ENCODE results near the gene ORM1.
A peak's percentile ranks its signal among the peaks of the same experiment; 100 is the strongest.

The ORM1 gene

GRCh38 chr9:114343471-114344187, 20.7 kb downstream of the ORM1 start:
- peaks cover 70% of the 10 kb centered on the region for H3K36me3 ChIP-seq (ENCODE audit: insufficient read depth, low read length)
- peaks cover 23% of the 10 kb centered on the region for H3K4me1 ChIP-seq (ENCODE audit: insufficient read depth, low read length)
- H3K9ac ChIP-seq (ENCODE audit: low read length): no peak overlapping the region
- H3K27ac ChIP-seq (ENCODE audit: low read depth, low read length): peak overlapping the region; percentile 67
- no peaks in the 10 kb centered on the region for H3K27me3 ChIP-seq (ENCODE audit: control insufficient read depth in 1 of 2, insufficient read depth in 2 of 2, low read length in 2 of 2)
- H3K4me3 ChIP-seq (ENCODE audit: low read depth in 1 of 2, low read length in 2 of 2): no peak overlapping the region
- no peaks in the 10 kb centered on the region for H3K9me3 ChIP-seq (ENCODE audit: low read length)

GRCh38 chr9:114344188-114344566, 21.3 kb downstream of the ORM1 start:
- Histone ChIP-seq H3K27me3 (ENCODE audit: control insufficient read depth in 1 of 2, insufficient read depth in 2 of 2, low read length in 2 of 2) (no peaks in the 10 kb centered on the region), H3K9ac (ENCODE audit: low read length) (no peak overlapping the region), H3K27ac (ENCODE audit: low read depth, low read length) (peak overlapping the region; percentile 67), H3K36me3 (ENCODE audit: insufficient read depth, low read length) (peaks cover 68% of the 10 kb centered on the region), H3K4me1 (ENCODE audit: insufficient read depth, low read length) (peaks cover 26% of the 10 kb centered on the region), H3K9me3 (ENCODE audit: low read length) (no peaks in the 10 kb centered on the region), H3K4me3 (ENCODE audit: low read depth in 1 of 2, low read length in 2 of 2) (peak overlapping the region in 1 of 2 donors; percentile 1)

DNA sequence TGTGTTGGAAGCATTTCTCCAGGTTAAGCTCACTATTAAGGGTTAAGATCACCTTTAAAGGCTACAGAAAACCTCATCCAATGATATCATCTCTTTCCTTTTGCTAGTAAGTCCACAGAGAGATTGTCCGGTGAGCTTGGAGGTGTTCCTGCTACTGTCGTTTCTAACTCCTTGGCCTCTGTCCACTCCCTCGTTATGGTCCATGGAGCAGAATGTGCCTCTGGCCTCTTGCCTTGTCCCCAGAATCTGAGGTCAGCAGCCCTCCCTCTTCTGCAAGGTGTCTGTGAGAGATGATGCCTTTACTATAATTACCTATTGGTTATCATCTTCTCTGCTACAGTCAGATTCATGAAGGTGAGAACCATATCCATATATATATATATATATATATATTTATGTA, 21.8 kb downstream of the ORM1 start:
- H3K27me3 ChIP-seq (ENCODE audit: control insufficient read depth in 1 of 2, insufficient read depth in 2 of 2, low read length in 2 of 2): no peaks in the 10 kb centered on the region
- no peak overlapping the region for H3K9ac ChIP-seq (ENCODE audit: low read length)
- H3K9me3 ChIP-seq (ENCODE audit: low read length): no peaks in the 10 kb centered on the region
- H3K36me3 ChIP-seq (ENCODE audit: insufficient read depth, low read length): peaks cover 66% of the 10 kb centered on the region
- peaks cover 31% of the 10 kb centered on the region for H3K4me1 ChIP-seq (ENCODE audit: insufficient read depth, low read length)
- H3K4me3 ChIP-seq (ENCODE audit: low read depth in 1 of 2, low read length in 2 of 2): no peak overlapping the region
- H3K27ac ChIP-seq (ENCODE audit: low read depth, low read length): peak overlapping the region; percentile 67

- H3K27me3 ChIP-seq (ENCODE audit: control insufficient read depth in 1 of 2, insufficient read depth in 2 of 2, low read length in 2 of 2): no peaks in the 10 kb centered on the region
- H3K4me3 ChIP-seq (ENCODE audit: low read depth in 1 of 2, low read length in 2 of 2): no peak overlapping the region
- no peak overlapping the region for H3K9ac ChIP-seq (ENCODE audit: low read length)
- H3K4me1 ChIP-seq (ENCODE audit: insufficient read depth, low read length): peaks cover 33% of the 10 kb centered on the region
- H3K27ac ChIP-seq (ENCODE audit: low read depth, low read length): no peak overlapping the region
- no peaks in the 10 kb centered on the region for H3K9me3 ChIP-seq (ENCODE audit: low read length)
- peaks cover 66% of the 10 kb centered on the region for H3K36me3 ChIP-seq (ENCODE audit: insufficient read depth, low read length)
Observed at GRCh38 chr9:114345493-114346065, 22.7 kb downstream of the ORM1 start.

DNA sequence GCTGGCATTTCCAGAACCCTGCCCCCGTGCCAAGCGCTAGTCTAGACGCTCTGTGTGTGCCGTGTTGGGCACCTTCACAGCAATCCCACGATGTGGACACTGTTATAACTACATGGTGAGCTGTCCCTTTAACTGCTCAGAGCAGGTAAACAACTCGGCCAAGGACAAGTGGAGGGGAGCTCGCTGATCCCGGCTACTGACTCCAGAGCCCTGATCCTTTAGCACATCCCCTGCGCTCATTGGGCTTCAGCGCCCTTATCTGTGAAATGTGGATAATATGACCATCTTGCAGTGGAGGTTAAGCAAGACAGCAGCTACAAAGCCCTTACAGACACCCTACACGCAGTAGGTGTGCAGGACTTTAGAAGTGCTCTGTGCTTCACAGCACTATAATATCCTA, 23.2 kb downstream of the ORM1 start:
- peaks cover 33% of the 10 kb centered on the region for H3K4me1 ChIP-seq (ENCODE audit: insufficient read depth, low read length)
- H3K27ac ChIP-seq (ENCODE audit: low read depth, low read length): no peak overlapping the region
- no peak overlapping the region for H3K4me3 ChIP-seq (ENCODE audit: low read depth in 1 of 2, low read length in 2 of 2)
- peaks cover 66% of the 10 kb centered on the region for H3K36me3 ChIP-seq (ENCODE audit: insufficient read depth, low read length)
- no peaks in the 10 kb centered on the region for H3K9me3 ChIP-seq (ENCODE audit: low read length)
- H3K27me3 ChIP-seq (ENCODE audit: control insufficient read depth in 1 of 2, insufficient read depth in 2 of 2, low read length in 2 of 2): no peaks in the 10 kb centered on the region
- no peak overlapping the region for H3K9ac ChIP-seq (ENCODE audit: low read length)

- H3K4me3 ChIP-seq (ENCODE audit: low read depth in 1 of 2, low read length in 2 of 2): no peak overlapping the region
- H3K4me1 ChIP-seq (ENCODE audit: insufficient read depth, low read length): peaks cover 33% of the 10 kb centered on the region
- H3K27ac ChIP-seq (ENCODE audit: low read depth, low read length): peak overlapping the region; percentile 79
- H3K9me3 ChIP-seq (ENCODE audit: low read length): no peaks in the 10 kb centered on the region
- H3K27me3 ChIP-seq (ENCODE audit: control insufficient read depth in 1 of 2, insufficient read depth in 2 of 2, low read length in 2 of 2): no peaks in the 10 kb centered on the region
- peaks cover 55% of the 10 kb centered on the region for H3K36me3 ChIP-seq (ENCODE audit: insufficient read depth, low read length)
- H3K9ac ChIP-seq (ENCODE audit: low read length): no peak overlapping the region
Observed at GRCh38 chr9:114347675-114348074, 24.8 kb downstream of the ORM1 start.

GRCh38 chr9:114348261-114348905, 25.5 kb downstream of the ORM1 start:
- Histone ChIP-seq H3K27ac (ENCODE audit: low read depth, low read length) (peak overlapping the region; percentile 79), H3K4me1 (ENCODE audit: insufficient read depth, low read length) (peaks cover 28% of the 10 kb centered on the region), H3K27me3 (ENCODE audit: control insufficient read depth in 1 of 2, insufficient read depth in 2 of 2, low read length in 2 of 2) (no peaks in the 10 kb centered on the region), H3K9me3 (ENCODE audit: low read length) (no peaks in the 10 kb centered on the region), H3K4me3 (ENCODE audit: low read depth in 1 of 2, low read length in 2 of 2) (no peak overlapping the region), H3K9ac (ENCODE audit: low read length) (no peak overlapping the region), H3K36me3 (ENCODE audit: insufficient read depth, low read length) (peaks cover 48% of the 10 kb centered on the region)

GRCh38 chr9:114348906-114349482, 26.1 kb downstream of the ORM1 start:
- peak overlapping the region; percentile 4 for H3K9ac ChIP-seq (ENCODE audit: low read length)
- H3K27me3 ChIP-seq (ENCODE audit: control insufficient read depth in 1 of 2, insufficient read depth in 2 of 2, low read length in 2 of 2): no peaks in the 10 kb centered on the region
- no peaks in the 10 kb centered on the region for H3K9me3 ChIP-seq (ENCODE audit: low read length)
- H3K4me3 ChIP-seq (ENCODE audit: low read depth in 1 of 2, low read length in 2 of 2): no peak overlapping the region
- H3K4me1 ChIP-seq (ENCODE audit: insufficient read depth, low read length): peaks cover 25% of the 10 kb centered on the region
- H3K36me3 ChIP-seq (ENCODE audit: insufficient read depth, low read length): peaks cover 46% of the 10 kb centered on the region
- H3K27ac ChIP-seq (ENCODE audit: low read depth, low read length): peak overlapping the region; percentile 79

DNA sequence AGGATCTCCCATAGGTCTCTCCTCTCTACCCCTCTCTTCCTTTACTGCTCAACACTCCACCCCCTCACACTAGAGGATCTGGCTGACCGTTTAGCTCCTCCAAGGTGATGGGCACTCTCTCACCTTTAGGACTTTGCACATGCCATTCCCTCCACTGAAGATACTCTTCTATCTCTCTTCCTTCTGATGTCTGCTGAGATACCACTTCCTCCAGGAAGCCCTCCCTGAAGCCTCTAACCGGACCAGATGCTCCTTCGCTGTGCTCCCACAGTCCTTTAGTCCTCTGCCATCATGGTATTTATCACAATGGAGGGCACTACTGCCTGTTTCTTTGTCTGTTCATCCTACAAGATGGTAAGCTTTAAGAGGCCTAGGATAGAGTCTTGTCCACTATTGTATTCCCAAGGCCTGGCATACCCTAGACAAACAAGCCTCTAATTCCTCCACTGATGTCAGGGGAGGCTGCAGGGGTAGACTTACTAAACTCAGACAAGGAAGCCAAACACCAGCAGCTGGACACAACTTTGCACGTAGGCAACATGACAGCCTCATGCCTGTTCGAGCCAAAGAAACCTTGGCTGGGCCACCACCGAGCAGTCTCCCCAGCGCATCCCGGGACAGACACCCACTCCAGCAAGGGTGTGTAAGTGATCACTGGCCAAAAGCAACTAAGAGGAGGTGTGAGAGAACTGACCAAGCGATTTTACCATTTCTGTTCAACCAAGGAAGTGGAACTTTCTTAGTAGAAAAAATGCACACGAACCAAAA, 27.0 kb downstream of the ORM1 start:
- Histone ChIP-seq H3K4me1 (ENCODE audit: insufficient read depth, low read length) (peaks cover 18% of the 10 kb centered on the region), H3K27me3 (ENCODE audit: control insufficient read depth in 1 of 2, insufficient read depth in 2 of 2, low read length in 2 of 2) (no peaks in the 10 kb centered on the region), H3K36me3 (ENCODE audit: insufficient read depth, low read length) (peaks cover 39% of the 10 kb centered on the region), H3K4me3 (ENCODE audit: low read depth in 1 of 2, low read length in 2 of 2) (no peak overlapping the region), H3K9me3 (ENCODE audit: low read length) (no peaks in the 10 kb centered on the region), H3K27ac (ENCODE audit: low read depth, low read length) (peak overlapping the region; percentile 58), H3K9ac (ENCODE audit: low read length) (peak overlapping the region; percentile 4)

DNA sequence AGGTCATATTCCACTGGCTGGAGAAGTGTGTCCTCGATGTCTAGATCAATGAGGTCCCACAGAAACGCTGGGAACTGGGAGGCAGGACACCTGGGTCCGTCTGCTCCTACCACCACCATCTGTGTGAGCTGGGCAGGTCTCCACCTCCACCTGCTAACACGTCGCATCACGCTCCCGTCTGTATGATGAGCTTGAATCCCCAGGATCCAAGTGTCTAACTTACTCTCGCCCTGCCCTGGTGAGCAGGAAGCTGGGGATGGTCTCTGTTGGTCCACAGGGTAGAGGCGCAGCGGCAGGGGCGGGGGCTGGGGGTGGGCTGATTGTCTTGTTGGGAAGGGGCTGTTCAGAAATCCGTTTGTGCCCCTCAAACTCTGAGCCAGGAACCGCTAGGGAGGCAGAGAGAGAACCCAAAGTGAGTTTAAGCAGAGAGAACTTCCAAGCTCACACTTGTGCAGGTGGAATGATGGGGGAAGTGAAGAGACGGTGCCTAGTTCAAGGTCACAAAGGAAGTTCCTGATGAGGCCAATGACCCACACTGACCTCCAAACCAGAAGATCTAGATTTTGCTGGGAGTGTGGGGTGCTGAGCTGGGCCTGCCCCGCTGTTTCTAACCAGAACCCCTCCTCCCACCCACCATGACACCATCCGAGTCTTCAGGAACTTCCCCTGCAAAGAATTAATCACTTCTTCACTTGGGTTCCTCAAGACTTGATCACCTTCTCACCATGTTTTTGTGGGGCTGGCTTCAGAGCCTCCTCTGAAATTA, 27.9 kb downstream of the ORM1 start:
- no peaks in the 10 kb centered on the region for H3K27me3 ChIP-seq (ENCODE audit: control insufficient read depth in 1 of 2, insufficient read depth in 2 of 2, low read length in 2 of 2)
- no peak overlapping the region for H3K4me3 ChIP-seq (ENCODE audit: low read depth in 1 of 2, low read length in 2 of 2)
- peaks cover 38% of the 10 kb centered on the region for H3K36me3 ChIP-seq (ENCODE audit: insufficient read depth, low read length)
- H3K9me3 ChIP-seq (ENCODE audit: low read length): no peaks in the 10 kb centered on the region
- H3K9ac ChIP-seq (ENCODE audit: low read length): no peak overlapping the region
- peaks cover 18% of the 10 kb centered on the region for H3K4me1 ChIP-seq (ENCODE audit: insufficient read depth, low read length)
- no peak overlapping the region for H3K27ac ChIP-seq (ENCODE audit: low read depth, low read length)

Measured in muscle layer of colon (tissue), 2 donors.